Measurements from ENCODE around the gene PANK4. TPM values are rescaled to one million over a fixed set of nuclear protein-coding genes. Genes with fewer than 3 reads are reported as not detected.

PANK4 gene
- total and polyA plus RNA-seq, 2 donors (not counting 3 experiments of a cell fraction or from before 2014, with no cell fraction given) = 22.1 to 34.0 TPM

GRCh38 chr1:2504949-2505272 is 21.5 kb downstream of the PANK4 start:
- no TSS peak for BruUV-seq (replicated peaks)
- no peak for DNase-seq (ENCODE audit: low read depth, low spot score)
- no peak overlapping the region for H3K9ac ChIP-seq (replicated peaks; ENCODE audit: extremely low read depth, insufficient read depth, low read length)
- H3K9me1 ChIP-seq (replicated peaks; ENCODE audit: control insufficient read depth, extremely low read depth, insufficient read depth, low read length) = no peaks in the 10 kb centered on the region
- no peak overlapping the region for H3K4me2 ChIP-seq (ENCODE audit: insufficient read depth, low read length)
- TF ChIP-seq POLR2A (IDR thresholded peaks at IDR 0.05; ENCODE audit: low read depth, low read length) (no peak), MYC (IDR thresholded peaks at IDR 0.05; ENCODE audit: low read depth, low read length) (no peak), JUN (IDR thresholded peaks at IDR 0.05; ENCODE audit: borderline replicate concordance, insufficient read depth, insufficient read length, low read depth) (no peak), GATA2 (IDR thresholded peaks at IDR 0.05; ENCODE audit: insufficient read depth, insufficient read length, low read depth, low read length) (no peak), MAX (IDR thresholded peaks at IDR 0.05; ENCODE audit: insufficient read depth, insufficient read length) (no peak), EZH2 (IDR thresholded peaks at IDR 0.05; ENCODE audit: borderline replicate concordance, low read depth, low read length, severe bottlenecking) (no peak), POLR2AphosphoS5 (IDR thresholded peaks at IDR 0.05; ENCODE audit: insufficient read depth, low read depth, low read length) (no peak), CTCF (IDR thresholded peaks at IDR 0.05; ENCODE audit: extremely low read depth in 1 of 2, insufficient read depth in 1 of 2, low read depth in 1 of 2, low read length in 2 of 2) (no peak), FOS (IDR thresholded peaks at IDR 0.05; ENCODE audit: borderline replicate concordance, insufficient read depth, low read length) (no peak)
- H2AFZ ChIP-seq (ENCODE audit: low read depth, low read length) = no peak overlapping the region
- ChIA-PET POLR2A (no interaction called here), CTCF (no interaction called here)
- no peaks in the 10 kb centered on the region for H4K20me1 ChIP-seq (replicated peaks; ENCODE audit: control insufficient read depth, extremely low read depth, insufficient read depth, low read length)
- FAIRE-seq = no peak
- dilution Hi-C loops (cut with MboI; ENCODE audit: extremely low pct_ligation_motif_present, low sequenced_read_pairs) (no loop called here), intact Hi-C loops (cut with micrococcal nuclease) (loop anchor here (5.0 kb wide), 1 partner anchor 93 kb away; the partner anchor contains the start of gene PEX10)
- H3K4me1 ChIP-seq (ENCODE audit: control insufficient read depth, extremely low read depth, insufficient read depth, low read length) = no peaks in the 10 kb centered on the region
- peaks cover 0 to 15% of the 10 kb centered on the region in 2 experiments for H3K36me3 ChIP-seq (ENCODE audit: control insufficient read depth in 2 of 2, extremely low read depth in 1 of 2, insufficient read depth in 2 of 2, low read length in 2 of 2)
- H3K27ac ChIP-seq (ENCODE audit: insufficient read depth, low read depth, low read length) = no peak overlapping the region
- H3K27me3 ChIP-seq (ENCODE audit: control insufficient read depth in 2 of 2, insufficient read depth in 2 of 2, low read length in 2 of 2) = no peaks in the 10 kb centered on the region
- H3K79me2 ChIP-seq (ENCODE audit: control insufficient read depth, insufficient read depth, low read length) = no peaks in the 10 kb centered on the region
- H3K9me3 ChIP-seq (replicated peaks; ENCODE audit: control insufficient read depth, insufficient read depth, low read length) = no peaks in the 10 kb centered on the region
- H3K4me3 ChIP-seq (replicated peaks in 1 of 3; ENCODE audit: insufficient read depth in 1 of 3, low read depth in 1 of 3, low read length in 3 of 3) = no peak overlapping the region

Data from endothelial cell of umbilical vein (primary cell).